Hematopoietic multipotent progenitor cell treated with erythropoietin and hydrocortisone succinate and interleukin-3 and kit ligand, for 4 days (in vitro differentiated cells): ENCODE data around the gene SEC24D.
A peak's percentile ranks its signal among the peaks of the same experiment; 100 is the strongest.

Source experiments
- DNase-seq: peaks from one replicate; pipeline ENCODE4 v3.0.0-alpha.2; 2015

The SEC24D gene

GRCh38 chr4:118843237-118843636, 7.3 kb upstream of the SEC24D start:
- DNase-seq = no peak

- no peak for DNase-seq
Observed at GRCh38 chr4:118842055-118842454, 6.1 kb upstream of the SEC24D start.

GRCh38 chr4:118839221-118839927, 3.4 kb upstream of the SEC24D start:
- no peak for DNase-seq

- no peak for DNase-seq
Observed at GRCh38 chr4:118837121-118837507, 1.2 kb upstream of the SEC24D start.

GRCh38 chr4:118836301-118837120, 585 bp upstream of the SEC24D start:
- DNase-seq = peak; percentile 77

GRCh38 chr4:118834960-118835569, 861 bp downstream of the SEC24D start:
- DNase-seq = peak; percentile 76

GRCh38 chr4:118834070-118834469, 1.9 kb downstream of the SEC24D start:
- no peak for DNase-seq

GRCh38 chr4:118833192-118833820, 2.6 kb downstream of the SEC24D start:
- no peak for DNase-seq

- no peak for DNase-seq
Observed at GRCh38 chr4:118829107-118829506, 6.8 kb downstream of the SEC24D start.

- DNase-seq = no peak
Observed at GRCh38 chr4:118826723-118827444, 9.0 kb downstream of the SEC24D start.

- no peak for DNase-seq
Observed at GRCh38 chr4:118825799-118826198, 10.1 kb downstream of the SEC24D start.

- DNase-seq = no peak
Observed at GRCh38 chr4:118824141-118824540, 11.8 kb downstream of the SEC24D start.

GRCh38 chr4:118823471-118823870, 12.5 kb downstream of the SEC24D start:
- no peak for DNase-seq

GRCh38 chr4:118821590-118822293, 14.2 kb downstream of the SEC24D start:
- no peak for DNase-seq

GRCh38 chr4:118817178-118817930, 18.6 kb downstream of the SEC24D start:
- no peak for DNase-seq

- no peak for DNase-seq
Observed at GRCh38 chr4:118816538-118817177, 19.3 kb downstream of the SEC24D start.

GRCh38 chr4:118814891-118815290, 21.0 kb downstream of the SEC24D start:
- no peak for DNase-seq

GRCh38 chr4:118814058-118814457, 21.9 kb downstream of the SEC24D start:
- DNase-seq = no peak

- DNase-seq = no peak
Observed at GRCh38 chr4:118813561-118813960, 22.4 kb downstream of the SEC24D start.

GRCh38 chr4:118811832-118812231, 24.1 kb downstream of the SEC24D start:
- DNase-seq = no peak
